Fibroblast of skin of right quadriceps (primary cell): Measurements from ENCODE around the gene DSG2.

Source experiments
- DNase-seq: peaks from one replicate; pipeline ENCODE4 v3.0.0-alpha.2; 2013

Gene DSG2

DNA sequence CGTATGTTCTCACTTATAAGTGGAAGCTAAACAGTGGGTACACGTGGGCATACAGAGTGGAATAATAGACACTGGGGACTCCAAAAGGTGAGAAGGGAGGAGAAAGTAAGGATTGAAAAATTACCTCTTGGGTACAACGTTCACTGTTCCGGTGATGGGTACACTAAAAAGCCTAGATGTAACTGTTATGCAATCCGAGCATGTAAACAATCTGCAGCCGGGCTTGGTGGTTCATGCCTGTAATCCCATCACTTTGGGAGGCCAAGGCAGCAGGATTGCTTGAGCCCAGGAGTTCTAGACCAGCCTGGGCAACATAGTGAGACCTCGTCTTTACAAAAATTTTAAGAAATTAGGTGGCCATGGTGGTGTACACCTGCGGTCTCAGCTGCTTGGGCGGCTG is 60.6 kb downstream of the DSG2 start:
- DNase-seq = no peak

DNA sequence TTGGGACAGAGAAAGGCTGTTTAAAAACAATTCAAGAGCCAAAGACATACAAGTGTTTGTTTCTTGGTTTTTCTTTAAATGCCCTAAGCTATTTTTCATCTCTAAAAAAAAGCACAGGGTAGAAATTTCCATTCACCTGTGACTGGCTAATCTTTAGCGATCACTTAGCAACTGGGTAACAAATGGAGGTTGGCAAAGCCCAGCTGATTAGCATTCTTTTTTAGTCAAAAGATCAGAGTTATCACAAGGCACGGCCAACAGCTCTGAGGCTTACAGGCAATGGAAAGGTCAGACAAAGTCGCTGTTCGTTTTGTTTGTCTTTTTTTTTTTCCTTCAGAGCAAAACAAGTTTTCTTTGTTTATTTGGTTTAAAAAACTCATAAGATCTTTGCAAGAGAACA is 64.7 kb downstream of the DSG2 start:
- DNase-seq = no peak

DNA sequence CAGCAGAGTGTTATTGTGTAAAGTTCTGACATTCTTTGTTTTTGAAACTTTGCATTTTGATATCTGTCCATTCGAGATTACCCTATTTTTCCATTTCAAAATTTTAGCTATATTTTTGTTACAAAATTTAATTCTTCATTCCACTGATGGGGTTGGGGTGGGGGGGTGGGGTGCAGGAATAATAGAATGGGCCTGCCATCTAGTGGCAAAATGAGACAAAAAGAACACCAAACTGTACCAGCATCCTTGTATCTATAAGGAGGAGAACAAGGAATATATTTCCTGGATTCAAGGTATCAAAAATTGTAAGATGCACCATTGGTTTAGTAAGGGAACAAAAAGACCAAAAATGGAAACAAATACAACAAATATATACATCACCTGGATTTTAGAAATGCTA is 65.8 kb downstream of the DSG2 start:
- DNase-seq = no peak

DNA sequence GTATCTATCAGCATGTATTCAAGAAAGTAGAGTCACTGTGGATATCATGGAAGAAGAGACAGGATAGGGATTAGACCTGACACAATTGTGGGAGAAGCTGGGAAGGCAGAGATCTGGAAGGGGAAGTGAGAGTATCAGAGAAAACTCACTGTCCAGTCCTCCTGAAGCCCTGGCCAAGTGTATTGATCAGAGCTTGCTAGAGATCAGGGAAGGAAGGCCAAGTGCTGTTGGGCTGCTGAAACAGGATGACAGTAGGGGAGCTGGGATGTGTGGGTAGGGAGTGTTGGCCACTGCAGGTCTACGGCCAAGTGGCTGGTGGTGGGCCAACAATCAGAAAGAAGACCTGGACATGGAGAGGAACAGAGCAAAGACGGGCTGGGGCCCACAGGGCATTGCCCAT is 67.4 kb downstream of the DSG2 start:
- no peak for DNase-seq

DNA sequence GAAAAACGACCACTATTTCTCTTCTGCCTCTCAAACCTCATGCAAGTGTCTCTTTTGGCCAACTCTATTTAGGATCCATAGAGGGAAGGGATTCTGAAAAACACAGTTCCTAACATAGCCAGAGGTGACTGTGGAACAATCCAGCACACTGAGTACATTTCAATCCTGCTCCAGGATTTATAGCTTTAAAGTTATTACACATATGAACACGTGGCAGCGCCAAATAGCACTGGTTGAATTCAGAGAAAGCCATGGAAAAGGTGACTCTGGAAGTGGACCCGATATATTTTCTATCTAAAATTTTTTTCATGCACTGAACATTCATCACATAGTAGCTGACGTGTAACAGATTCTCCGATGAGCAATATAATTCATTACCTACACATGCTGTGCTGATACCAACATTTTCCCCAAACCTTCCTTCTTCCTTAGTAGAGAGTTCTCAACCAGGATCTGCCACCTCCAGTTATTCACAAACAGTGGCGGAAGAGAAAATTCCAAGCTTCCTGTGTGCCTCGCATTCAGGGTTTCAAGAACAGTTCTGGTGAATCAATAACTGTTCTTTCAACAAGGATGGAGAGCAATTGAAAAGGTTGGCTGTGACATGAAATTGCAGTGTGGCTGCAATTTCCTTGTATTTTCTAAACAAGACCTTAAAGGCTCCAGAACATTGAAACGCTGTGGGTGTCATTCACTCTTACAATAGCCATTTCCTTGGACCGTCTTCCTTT is 68.0 kb downstream of the DSG2 start:
- DNase-seq = no peak

DNA sequence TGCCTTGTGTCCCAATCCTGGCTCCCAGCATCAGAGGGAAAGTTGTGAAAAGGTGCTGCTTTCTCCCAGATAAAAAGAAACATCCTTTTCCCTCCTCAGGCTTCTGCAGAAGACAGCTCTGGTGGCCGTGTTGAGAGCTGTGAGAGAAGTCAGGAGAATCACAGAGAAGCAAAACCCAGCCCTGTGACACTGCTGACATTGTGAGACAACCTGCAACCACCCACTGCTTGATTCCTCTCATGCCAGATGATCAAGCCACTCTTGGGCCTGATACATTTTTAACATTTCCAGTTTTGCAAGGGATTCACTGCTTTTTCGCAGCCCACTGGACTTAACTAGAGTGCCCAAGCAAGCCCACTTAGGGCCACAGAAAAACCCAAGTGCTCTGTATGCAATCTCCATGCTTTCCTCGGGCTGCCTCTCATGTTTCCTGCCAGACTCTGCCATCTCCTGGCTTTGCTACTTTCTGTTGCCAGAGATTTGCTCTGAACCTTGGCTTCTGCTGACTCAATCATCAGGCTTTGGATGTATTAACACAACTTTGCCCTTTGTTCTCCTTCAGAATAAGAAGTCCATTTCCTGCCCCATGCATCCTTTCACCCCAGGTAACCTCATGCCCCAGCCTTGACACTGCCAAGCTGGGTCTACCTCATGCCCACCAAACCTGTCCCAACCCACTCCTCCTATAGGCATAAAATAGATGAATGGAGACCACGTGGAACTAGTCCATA is 68.8 kb downstream of the DSG2 start:
- DNase-seq = no peak

DNA sequence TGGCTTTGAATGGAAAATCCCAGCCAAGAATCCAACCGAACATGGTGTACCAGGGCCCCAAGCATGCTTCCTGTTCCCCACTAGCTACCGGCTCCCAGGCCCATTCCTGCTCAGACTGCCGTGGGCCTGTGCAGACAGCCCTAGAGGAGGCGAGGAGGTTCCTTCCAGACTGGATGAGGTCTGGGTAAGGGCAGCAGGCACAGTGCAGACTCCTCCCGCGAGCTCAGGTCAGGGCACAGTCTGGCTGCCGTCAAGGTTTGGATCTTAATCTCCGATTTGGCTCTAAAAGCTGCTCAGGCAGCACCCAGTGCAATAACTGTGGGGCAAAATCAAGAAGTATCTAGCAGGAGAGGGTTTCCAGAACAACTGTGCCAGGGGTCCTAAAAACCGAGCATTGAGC is 74.4 kb downstream of the DSG2 start:
- DNase-seq = no peak

DNA sequence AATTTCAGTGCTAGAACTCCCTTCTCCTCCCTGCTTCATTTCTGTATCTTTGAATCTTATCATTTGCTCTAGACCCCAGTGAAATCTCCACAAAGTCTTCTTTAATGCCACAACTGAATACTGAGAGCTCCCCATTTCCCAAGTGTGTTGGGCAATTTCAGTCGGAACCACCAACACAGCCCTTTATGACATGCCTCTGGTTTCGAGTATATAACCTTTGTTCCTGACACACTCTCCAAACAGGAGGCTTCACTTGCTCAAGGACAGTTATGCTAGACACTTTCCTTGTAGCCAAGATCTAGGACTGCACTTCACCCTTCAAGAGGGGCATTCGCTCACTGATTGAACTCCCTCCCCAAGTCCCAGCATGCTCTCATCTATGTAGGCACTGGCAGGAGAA is 75.1 kb downstream of the DSG2 start:
- DNase-seq = no peak

DNA sequence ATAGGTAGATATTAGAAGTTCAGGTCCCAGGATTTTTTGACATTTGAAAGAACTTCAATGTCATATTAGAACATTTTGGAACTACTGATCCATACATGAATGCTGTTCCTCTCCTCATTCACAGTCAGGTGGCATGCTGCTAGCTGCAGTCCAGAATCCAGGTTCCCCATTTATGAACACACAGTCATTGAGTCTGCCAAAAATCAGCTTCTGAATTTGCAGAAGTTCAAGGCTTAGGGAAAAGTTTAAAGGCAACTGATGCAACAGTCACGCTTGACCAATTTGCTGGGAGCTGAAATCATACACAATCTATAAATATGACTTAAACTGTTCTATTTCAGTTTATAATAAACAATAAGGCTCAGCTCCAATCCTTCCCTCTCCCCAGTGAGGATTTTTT is 76.4 kb downstream of the DSG2 start:
- no peak for DNase-seq

DNA sequence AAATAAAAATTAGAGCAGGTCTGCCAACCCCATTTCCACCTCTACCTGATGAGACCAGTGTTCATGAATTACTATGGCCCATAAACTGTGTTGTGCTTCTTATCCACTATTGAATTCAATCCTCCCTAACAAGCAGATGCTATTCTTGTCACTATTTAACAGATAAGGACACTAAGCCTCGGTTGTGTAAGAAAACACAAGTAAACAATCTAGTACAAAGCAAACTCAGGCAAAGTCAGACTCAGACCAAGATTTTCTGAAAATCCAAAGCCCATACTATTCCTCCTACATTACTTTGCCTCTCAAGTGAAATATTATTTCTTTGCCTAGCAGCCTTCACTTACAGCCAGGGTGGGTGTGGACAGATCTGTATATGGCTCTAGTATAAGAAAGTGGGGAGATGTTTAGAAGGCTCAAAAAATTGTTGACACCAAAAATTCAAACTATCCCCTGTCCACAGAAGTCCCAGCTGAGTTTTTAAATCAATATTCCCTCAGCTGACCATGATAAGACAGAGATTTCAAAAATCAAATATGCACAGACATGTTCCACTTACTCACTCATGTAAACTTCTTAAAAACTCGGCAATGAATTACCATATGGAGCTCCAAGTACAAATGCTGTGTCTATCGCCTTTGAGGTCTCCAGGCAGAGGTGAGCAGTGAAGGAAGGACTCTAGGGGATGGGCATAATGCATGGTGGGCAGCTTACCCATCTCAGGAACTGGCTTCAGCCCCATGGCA is 77.7 kb downstream of the DSG2 start:
- DNase-seq = no peak

DNA sequence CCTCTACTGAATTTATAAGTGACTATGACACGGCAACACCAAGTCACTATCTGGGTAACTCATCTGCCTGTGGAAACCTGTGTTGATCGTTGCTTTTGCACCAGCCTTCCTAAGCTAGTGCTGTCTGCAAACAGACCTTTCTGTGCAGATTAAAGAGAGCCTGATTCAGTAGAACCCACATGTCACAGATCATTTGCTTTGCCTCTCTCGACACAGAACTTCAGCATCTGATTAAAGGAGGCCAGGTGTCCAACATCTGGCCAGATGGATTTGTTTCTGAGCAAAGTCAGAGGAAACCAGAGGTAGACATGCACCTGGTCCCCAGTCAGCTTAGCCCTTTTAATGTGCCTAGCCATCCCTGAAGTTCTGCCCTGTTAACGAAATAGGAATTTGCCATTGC is 78.7 kb downstream of the DSG2 start:
- no peak for DNase-seq

DNA sequence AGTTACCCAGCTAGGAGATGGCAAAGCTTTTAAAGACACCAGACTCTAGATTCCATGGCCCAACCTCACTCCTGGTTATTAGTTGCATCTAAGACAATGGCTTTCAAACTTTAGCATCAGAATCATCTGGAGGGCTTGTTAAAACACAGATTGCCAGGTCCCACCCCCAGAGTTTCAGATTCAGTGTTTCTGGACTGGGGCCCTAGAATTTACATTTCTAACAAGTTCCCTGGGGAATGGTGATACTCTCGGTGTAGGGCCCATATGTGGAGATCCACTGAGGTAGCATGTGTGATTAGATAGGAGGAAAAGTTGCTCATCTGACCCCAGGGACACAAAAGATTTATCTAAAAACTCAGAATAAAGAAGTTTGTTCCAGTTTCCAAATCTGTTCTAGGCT is 79.2 kb downstream of the DSG2 start:
- no peak for DNase-seq

DNA sequence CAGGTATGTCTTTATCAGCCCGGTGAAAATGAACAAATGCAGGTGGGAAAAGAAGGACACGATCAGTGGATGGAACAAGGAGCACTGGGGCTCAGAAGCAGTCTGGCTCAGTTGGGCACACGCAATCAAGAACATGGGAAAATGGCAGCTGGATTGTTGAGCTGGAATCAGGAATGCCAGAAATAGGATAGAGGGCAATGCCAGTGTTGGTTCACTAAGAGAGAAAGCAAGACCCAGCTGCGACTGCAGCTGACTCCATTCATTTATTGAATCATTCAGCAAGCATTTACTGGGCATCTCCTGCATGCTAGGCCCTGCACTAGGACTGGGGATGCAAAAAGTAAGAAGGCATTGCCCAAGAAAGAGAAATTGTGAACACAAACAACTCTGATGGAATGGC is 80.1 kb downstream of the DSG2 start:
- no peak for DNase-seq

DNA sequence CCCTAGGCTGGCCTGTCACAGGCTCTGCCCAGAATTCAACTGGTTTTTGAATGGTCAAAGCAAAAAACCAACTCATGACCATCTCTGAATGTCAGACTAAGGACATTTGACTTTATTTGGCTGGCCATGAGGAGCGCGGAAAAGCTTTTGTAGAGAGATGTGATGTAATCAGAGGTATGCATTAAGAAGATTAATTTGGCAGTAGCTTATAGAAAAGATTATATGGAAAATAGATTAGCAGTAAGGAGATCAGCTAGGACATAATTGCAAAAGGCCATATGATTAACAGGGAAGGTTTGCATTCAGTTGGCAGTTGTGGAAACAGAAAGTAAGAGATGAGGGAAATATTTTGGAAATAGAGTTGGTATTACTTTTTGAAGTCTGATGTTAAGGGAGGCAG is 81.4 kb downstream of the DSG2 start:
- DNase-seq = no peak

DNA sequence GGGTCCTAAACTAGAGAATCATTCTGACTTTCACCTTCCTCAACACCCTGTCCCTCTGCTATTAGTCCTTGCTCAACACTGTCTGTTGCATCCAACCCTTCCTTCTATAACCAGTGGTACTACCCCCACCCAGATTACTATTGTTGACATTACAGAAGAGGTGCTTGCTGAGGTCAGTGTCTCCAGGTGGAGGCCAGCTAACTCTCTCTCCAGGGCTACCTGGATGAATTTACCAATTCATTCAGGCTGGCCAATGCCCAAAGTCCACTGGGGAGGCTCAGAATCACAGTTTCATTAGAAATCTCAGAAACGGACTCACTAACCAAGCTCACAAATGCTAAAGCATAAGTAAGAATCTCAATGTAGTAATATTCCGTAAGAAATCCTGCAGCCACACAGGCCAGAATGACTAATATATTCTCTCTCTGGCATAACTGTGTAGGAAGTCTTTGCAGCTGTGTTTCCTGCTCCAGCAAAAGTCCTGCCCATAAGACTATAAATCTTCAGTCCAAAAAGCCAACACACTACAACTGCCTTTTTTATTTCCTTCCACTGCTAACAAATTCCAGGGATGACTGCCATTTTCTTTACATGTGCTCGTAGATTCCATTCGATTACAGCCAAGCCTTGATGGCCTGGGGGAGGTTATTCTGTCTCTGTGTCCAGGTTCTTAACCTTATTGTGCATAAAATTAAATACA is 83.7 kb downstream of the DSG2 start:
- DNase-seq = peak; percentile 84

DNA sequence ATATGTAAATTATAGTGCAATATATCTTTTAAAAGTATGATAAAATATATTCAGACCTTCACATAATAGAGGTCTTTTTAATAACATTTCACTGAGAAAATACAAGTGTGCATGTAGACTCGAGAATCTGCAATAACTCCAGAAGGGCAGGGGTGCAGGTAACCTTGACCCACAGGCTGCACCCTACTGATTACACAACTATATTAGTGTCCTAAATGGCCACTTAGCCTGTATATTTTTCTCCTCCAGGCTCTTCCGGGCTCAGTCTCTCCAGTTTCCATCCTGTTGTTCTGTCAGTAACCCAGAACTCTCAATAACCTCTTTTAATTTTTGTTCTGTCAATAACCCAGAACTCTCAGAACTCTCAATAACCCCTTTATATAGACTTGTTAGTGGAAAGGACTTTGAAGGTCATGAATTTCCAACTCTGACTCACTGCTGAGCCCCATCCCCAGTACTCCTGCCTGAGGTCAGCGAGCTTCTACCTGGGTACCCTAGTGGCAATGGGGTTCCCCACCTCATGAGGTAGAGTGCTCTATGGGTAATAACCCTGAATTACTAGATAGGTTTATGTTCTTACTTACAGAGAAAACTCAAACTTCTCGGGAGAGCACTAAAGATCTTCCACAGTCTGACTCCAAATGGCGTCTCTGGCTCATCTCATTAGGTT is 85.3 kb downstream of the DSG2 start:
- DNase-seq = no peak

DNA sequence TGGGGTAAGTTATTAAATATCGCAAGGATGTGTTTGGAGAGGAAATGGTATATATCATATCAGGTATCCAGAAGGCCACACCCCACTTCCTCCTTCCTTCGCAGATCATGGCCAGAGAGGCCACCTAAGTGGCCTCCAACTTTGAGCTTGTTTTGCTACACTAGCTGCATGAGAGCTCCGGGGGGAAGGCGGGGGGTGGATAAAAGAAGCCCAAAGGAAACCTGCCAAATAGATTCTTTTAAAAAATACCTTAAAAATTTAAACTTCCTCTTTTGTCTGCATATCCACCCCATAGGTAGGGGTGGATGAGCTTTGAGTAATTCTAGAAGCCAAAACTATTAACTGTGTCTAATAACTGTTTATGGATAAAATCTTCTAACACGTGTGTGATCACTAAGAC is 88.0 kb downstream of the DSG2 start:
- DNase-seq = no peak

DNA sequence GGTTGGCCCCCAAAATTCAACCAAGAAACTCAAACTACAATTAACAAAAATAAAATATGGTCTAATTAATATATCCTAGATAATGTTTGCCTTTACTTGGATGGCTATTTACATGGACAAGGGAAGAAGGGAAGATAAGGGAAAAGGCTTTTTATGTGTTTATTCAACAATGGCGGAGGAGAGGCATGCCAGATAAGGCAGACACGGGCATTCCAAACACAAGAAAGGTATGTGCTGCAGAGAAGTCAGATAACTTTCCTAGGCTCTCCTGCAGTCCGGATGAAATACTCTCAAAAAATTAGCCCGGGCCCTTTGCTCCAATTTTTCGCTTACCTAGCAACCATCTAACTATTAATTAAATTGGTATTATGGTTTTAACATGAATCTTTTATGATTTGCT is 88.6 kb downstream of the DSG2 start:
- DNase-seq = no peak

DNA sequence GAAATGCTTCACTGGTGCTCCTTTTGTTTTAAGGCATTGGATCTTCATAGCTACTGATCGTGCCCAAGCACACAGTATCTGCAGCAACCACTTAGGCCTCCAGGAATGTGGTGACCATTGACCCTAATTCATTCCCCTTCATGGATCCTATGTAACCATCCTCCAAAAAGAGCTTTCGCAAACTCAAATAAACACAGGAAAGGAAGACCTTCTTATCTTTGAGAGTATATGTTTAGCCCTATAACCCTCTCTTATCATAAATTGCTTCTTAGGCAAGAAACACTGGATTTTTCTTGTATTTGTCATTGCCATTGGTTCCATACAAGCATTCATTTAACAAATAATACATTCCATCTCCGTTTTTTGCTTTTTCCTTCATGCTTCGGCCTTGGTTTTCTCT is 89.6 kb downstream of the DSG2 start:
- no peak for DNase-seq

DNA sequence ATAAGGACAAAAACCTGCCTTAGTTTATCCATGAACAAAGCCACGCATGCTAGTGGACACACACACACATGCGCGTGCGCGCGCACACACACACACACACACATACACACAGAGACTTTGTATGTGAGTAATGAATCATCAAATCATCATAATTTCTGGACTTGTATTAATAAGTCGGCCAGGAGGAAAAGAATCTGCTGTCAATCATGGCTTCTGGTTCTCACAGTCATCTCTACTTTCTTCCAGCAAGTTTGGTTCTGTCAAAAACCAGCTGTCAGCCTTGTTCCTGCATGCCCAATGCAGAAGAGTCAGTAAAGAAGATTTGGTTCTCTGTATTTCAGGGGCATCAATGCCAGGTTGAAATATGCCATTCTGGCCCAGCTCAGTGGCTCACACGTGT is 92.6 kb downstream of the DSG2 start:
- DNase-seq = no peak

DNA sequence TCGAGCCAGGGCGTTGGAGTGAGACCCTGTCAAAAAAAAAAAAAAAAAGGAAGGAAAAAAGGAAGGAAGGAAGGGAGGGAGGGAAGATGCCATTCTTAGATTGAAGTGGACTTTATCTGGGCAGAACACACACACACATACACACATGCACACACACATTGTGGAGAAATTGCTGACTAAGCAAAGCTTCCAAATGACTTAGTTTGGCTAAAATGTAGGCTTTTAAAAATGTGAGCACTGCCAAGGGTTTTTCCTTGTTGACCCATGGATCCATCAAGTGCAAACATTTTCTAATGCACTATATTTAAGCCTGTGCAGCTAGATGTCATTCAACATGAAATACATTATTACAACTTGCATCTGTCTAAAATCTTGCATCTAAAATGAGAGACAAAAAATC is 93.1 kb downstream of the DSG2 start:
- DNase-seq = no peak

DNA sequence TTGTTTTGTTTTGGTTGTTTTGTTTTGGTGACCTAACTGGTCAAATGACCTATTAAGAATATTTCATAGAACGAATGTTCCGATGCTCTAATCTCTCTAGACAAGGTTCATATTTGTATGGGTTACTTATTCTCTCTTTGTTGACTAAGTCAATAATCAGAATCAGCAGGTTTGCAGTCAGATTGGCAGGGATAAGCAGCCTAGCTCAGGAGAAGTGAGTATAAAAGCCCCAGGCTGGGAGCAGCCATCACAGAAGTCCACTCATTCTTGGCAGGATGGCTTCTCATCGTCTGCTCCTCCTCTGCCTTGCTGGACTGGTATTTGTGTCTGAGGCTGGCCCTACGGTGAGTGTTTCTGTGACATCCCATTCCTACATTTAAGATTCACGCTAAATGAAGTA is 93.7 kb downstream of the DSG2 start, which contains the start of gene TTR:
TSS of gene TTR (plus strand) at position 250 of the 400 bp plus-strand sequence. CDS start at position 276, 26 bp downstream.
- no peak for DNase-seq
